ENCODE data around the gene THRAP3.

THRAP3 gene

DNA sequence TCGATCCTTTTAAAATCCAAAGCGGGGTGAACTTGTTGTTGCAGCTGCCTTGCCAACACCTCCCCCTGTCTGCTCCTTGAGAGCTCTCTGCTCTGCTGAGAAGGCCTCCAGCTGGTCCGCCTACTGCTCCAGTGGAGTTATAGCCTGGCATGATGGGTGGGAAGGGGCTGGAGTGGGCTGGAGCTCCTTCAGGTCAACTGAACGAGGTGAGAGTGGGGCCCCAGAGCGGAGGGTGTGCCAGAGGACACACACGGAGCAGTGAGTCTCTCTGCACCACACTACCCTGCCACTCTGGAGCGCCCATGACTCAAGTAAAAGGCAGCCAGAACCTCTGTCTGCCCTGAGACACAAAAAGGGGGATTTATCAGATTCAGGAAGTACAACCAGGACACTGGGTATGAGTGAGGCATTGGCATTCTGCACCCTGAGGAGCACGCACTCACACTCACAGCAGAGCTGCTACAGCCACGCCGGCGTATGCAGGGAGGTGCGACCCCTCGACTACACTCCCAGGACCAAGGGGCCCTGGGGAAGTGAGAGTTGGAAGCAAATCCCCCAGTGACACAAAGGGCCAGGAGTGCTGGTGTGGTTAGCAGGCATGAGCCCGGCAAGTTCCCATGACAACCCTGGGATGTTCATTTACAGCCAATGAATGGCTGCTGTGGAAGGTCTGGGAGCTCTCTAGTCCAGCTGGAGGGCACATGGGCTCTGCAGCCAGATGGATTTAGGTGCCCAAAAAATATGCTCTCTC, 127.2 kb downstream of the THRAP3 start:
- H3K27me3 Mint-ChIP-seq = no peaks in the 10 kb centered on the region
- peak overlapping the region; percentile 36 for H3K27ac Mint-ChIP-seq
- peaks cover 43% of the 10 kb centered on the region for H3K36me3 Mint-ChIP-seq (ENCODE audit: low read depth)
- peaks cover 32% of the 10 kb centered on the region for H3K4me1 Mint-ChIP-seq (ENCODE audit: low read depth)
- H3K4me3 Mint-ChIP-seq = no peak overlapping the region
- H3K9me3 Mint-ChIP-seq = no peaks in the 10 kb centered on the region

- Mint-ChIP-seq H3K27me3 (no peaks in the 10 kb centered on the region), H3K4me1 (ENCODE audit: low read depth) (peaks cover 32% of the 10 kb centered on the region), H3K4me3 (no peak overlapping the region), H3K36me3 (ENCODE audit: low read depth) (peaks cover 46% of the 10 kb centered on the region), H3K27ac (no peak overlapping the region), H3K9me3 (no peaks in the 10 kb centered on the region)
These were observed 128.1 kb downstream of the THRAP3 start for GRCh38 chr1:36352125-36352909.

DNA sequence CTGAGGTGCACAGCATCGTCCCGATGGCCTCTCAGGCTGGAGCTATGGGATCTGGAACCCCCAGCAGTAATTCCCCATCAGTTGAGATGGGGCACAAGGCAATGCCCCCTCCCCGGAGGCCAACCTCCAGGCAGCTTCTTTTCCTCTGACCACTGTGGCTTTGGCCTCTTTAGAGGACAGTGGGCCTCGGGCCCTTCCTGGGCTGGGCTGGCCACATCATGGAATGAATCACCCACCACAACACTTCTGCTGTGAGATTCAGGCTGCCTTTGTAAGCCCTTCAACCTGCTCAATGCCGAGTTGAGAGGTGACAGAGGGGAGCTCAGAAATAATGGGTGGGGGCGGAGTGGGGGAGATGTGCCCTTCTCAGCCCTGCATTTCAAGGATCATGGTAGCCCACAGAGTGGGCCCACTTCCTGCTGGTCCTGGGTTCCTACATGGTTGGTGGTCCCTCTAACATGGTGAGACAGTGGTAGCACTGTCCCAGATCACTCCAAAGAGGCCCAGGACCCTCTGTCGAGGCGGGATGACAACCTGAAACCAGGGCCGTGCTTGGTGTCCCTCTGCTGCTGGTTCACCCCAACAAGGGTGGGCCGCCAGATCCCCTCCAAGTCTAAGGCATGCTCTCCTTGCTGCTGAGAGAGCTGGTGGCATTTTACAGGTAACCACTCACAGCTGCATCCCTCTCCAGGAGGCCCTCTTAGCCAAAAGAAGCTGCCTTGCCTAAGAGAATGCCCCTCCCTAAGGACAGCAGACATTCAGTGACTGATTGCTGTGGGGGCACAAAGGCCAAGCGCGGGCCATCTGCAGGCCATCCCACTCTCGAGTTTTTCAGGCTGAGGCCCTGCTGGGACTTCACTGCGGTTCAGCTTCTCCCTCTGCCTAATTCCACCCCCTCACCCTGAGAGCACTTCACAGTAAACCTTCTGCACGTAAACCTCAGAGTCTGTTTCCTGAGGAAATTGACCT, 129.0 kb downstream of the THRAP3 start:
- Mint-ChIP-seq H3K9me3 (no peaks in the 10 kb centered on the region), H3K4me1 (ENCODE audit: low read depth) (peaks cover 32% of the 10 kb centered on the region), H3K27me3 (no peaks in the 10 kb centered on the region), H3K36me3 (ENCODE audit: low read depth) (peaks cover 47% of the 10 kb centered on the region), H3K27ac (no peak overlapping the region), H3K4me3 (no peak overlapping the region)

- H3K27ac Mint-ChIP-seq = no peak overlapping the region
- no peaks in the 10 kb centered on the region for H3K9me3 Mint-ChIP-seq
- H3K4me3 Mint-ChIP-seq = no peak overlapping the region
- peaks cover 56% of the 10 kb centered on the region for H3K36me3 Mint-ChIP-seq (ENCODE audit: low read depth)
- H3K4me1 Mint-ChIP-seq (ENCODE audit: low read depth) = peaks cover 30% of the 10 kb centered on the region
- H3K27me3 Mint-ChIP-seq = no peaks in the 10 kb centered on the region
These were observed 130.2 kb downstream of the THRAP3 start for GRCh38 chr1:36354486-36354885.

Data from stimulated activated naive CD8-positive, alpha-beta T cell treated with anti-CD3 and anti-CD28 coated beads, Interleukin-15, Interleukin-2, amounts not matched to agents 100 ng/mL and 50 ng/mL, for 24 hours (primary cell).